SK-N-SH (cell line): ENCODE measurements around the gene CD53. TPM values are rescaled to one million over a fixed set of nuclear protein-coding genes. Genes with fewer than 3 reads are reported as not detected.

Source experiments
- CTCF ChIA-PET: fragments of 300-600, 350-600 bp; formaldehyde crosslinking; extraction: SDS; loops from one replicate; lab custom pipeline; 2021; lab: Yijun Ruan, JAX
- POLR2A ChIA-PET: fragments of 350-600 bp; sonication (Branson Sonifier 250); formaldehyde crosslinking; extraction: SDS; loops from one replicate; lab custom pipeline; 2020; ENCODE audit warnings: antibody characterized with exemption, inconsistent platforms; lab: Yijun Ruan, JAX
- DNase-seq: peaks from one replicate; pipeline ENCODE4 v3.0.0; 2012
- H2AFZ ChIP-seq: fragments of 200-600 bp; sonication (generic); 2 replicates; pipeline ENCODE4 v1.8.1; 2016; ENCODE audit warnings: antibody characterized with exemption, mild to moderate bottlenecking, low read depth
- H3F3A ChIP-seq: fragments of 200-600 bp; sonication (generic); replicated peaks from 2 replicates; pipeline ENCODE3; 2016; ENCODE audit warnings: antibody characterized with exemption, mild to moderate bottlenecking; ENCODE audit not compliant: insufficient read depth
- H3K27ac ChIP-seq, 2 experiments: fragments of 200-500 bp in 1 of 2; fragments of 200-600 bp in 1 of 2; sonication (Bioruptor generic) in 1 of 2; sonication (generic), shearing (Covaris generic) in 1 of 2; 2 replicates each; pipeline versions ENCODE4 v1.5.1 to v1.6.1; 2014 to 2016; ENCODE audit warnings: low read depth in 2 of 2, inconsistent platforms in 1 of 2, low read length in 1 of 2, mild to moderate bottlenecking in 1 of 2, mixed read lengths in 1 of 2
- H3K27me3 ChIP-seq: fragments of 200-600 bp; sonication (generic), shearing (Covaris generic); 2 replicates; pipeline ENCODE4 v1.6.1; 2016; ENCODE audit warnings: mixed run types; ENCODE audit not compliant: insufficient read depth
- H3K36me3 ChIP-seq, 2 experiments: fragments of 200-500 bp in 1 of 2; fragments of 200-600 bp in 1 of 2; sonication (Bioruptor generic) in 1 of 2; sonication (generic) in 1 of 2; replicated peaks in 1 of 2; 2 replicates each; pipeline versions ENCODE3 to v1.5.1; 2014 to 2016; ENCODE audit warnings: low read length in 1 of 2, mild to moderate bottlenecking in 1 of 2; ENCODE audit not compliant: insufficient read depth in 2 of 2, control insufficient read depth in 1 of 2
- H3K4me1 ChIP-seq, 2 experiments: fragments of 200-500 bp in 1 of 2; fragments of 200-600 bp in 1 of 2; sonication (Bioruptor generic) in 1 of 2; sonication (generic), shearing (Covaris generic) in 1 of 2; 2 replicates each; pipeline versions ENCODE4 v1.5.1 to v1.6.1; 2014 to 2016; ENCODE audit warnings: low read depth in 1 of 2, low read length in 1 of 2, mixed run types in 1 of 2; ENCODE audit not compliant: insufficient read depth in 2 of 2, control insufficient read depth in 1 of 2
- H3K4me2 ChIP-seq: fragments of 200-600 bp; sonication (generic), shearing (Covaris generic); 2 replicates; pipeline ENCODE4 v1.6.1; 2017; ENCODE audit warnings: mixed run types
- H3K4me3 ChIP-seq, 2 experiments: fragments of 200-500 bp in 1 of 2; fragments of 200-600 bp in 1 of 2; sonication (Bioruptor generic) in 1 of 2; sonication (generic), shearing (Covaris generic) in 1 of 2; 2 replicates each; pipeline versions ENCODE4 v1.5.1 to v1.8.1; 2014 to 2016; ENCODE audit warnings: low read depth in 2 of 2, inconsistent platforms in 1 of 2, low read length in 1 of 2, mild to moderate bottlenecking in 1 of 2, mixed read lengths in 1 of 2, moderate library complexity in 1 of 2
- H3K79me2 ChIP-seq: fragments of 200-600 bp; sonication (generic); 2 replicates; pipeline ENCODE4 v1.8.1; 2017; ENCODE audit warnings: mild to moderate bottlenecking; ENCODE audit not compliant: insufficient read depth
- H3K9ac ChIP-seq: fragments of 200-600 bp; sonication (generic); 2 replicates; pipeline ENCODE4 v1.6.1; 2017; ENCODE audit warnings: mixed run types
- H3K9me2 ChIP-seq: fragments of 200-600 bp; sonication (generic); 2 replicates; pipeline ENCODE4 v1.6.1; 2017; ENCODE audit warnings: mixed run types
- H3K9me3 ChIP-seq: fragments of 200-600 bp; sonication (generic); 2 replicates; pipeline ENCODE4 v1.6.1; 2017; ENCODE audit warnings: mixed run types, mild to moderate bottlenecking, moderate library complexity
- H4K20me1 ChIP-seq: fragments of 200-600 bp; sonication (generic); 2 replicates; pipeline ENCODE4 v1.6.1; 2017; ENCODE audit warnings: mild to moderate bottlenecking, mixed run types; ENCODE audit not compliant: insufficient read depth
- CHD2 ChIP-seq: fragments of 150-350 bp; IDR thresholded peaks from 2 replicates; pipeline ENCODE4 v1.6.1; 2018; ENCODE audit warnings: low read length; ENCODE audit not compliant: partially characterized antibody
- CTCF ChIP-seq: fragments of 200-600 bp; sonication (generic); IDR thresholded peaks from 2 replicates; pipeline ENCODE4 v1.6.1; 2017; ENCODE audit warnings: antibody characterized with exemption, mild to moderate bottlenecking, moderate library complexity
- EP300 ChIP-seq, 2 experiments: IDR thresholded peaks; 2 replicates each; pipeline versions ENCODE4 v1.4.0 to v1.6.1; 2012; ENCODE audit warnings: borderline replicate concordance in 1 of 2, low read depth in 1 of 2, low read length in 1 of 2
- FOSL2 ChIP-seq: IDR thresholded peaks from 2 replicates; pipeline ENCODE4 v1.4.0; 2012; ENCODE audit warnings: low read depth, mild to moderate bottlenecking, moderate library complexity, borderline replicate concordance
- FOXM1 ChIP-seq: IDR thresholded peaks from 2 replicates; pipeline ENCODE4 v1.4.0; 2012; ENCODE audit warnings: low read depth, mild to moderate bottlenecking
- GABPA ChIP-seq: IDR thresholded peaks from 2 replicates; pipeline ENCODE4 v1.4.0; 2012; ENCODE audit warnings: low read depth, mild to moderate bottlenecking
- GATA2 ChIP-seq: sonication (generic); formaldehyde crosslinking; IDR thresholded peaks from 2 replicates; pipeline ENCODE4 v1.5.0; 2020; ENCODE audit warnings: mild to moderate bottlenecking, missing genetic modification reagents
- IRF3 ChIP-seq: fragments of 150-350 bp; IDR thresholded peaks from 2 replicates; pipeline ENCODE4 v1.6.1; 2016; ENCODE audit warnings: mild to moderate bottlenecking, low read depth, low read length
- MAX ChIP-seq: IDR thresholded peaks from 2 replicates; pipeline ENCODE4 v1.4.0; 2012; ENCODE audit warnings: low read depth
- MEF2A ChIP-seq: IDR thresholded peaks from 2 replicates; pipeline ENCODE4 v1.4.0; 2012; ENCODE audit warnings: low read depth, borderline replicate concordance
- MXI1 ChIP-seq: IDR thresholded peaks from 2 replicates; pipeline ENCODE4 v1.6.1; 2012; ENCODE audit warnings: mild to moderate bottlenecking, low read depth, low read length, improper control_type of control experiment
- NFIC ChIP-seq: IDR thresholded peaks from 2 replicates; pipeline ENCODE4 v1.4.0; 2012; ENCODE audit warnings: borderline replicate concordance
- NRF1 ChIP-seq: IDR thresholded peaks from 2 replicates; pipeline ENCODE4 v1.6.1; 2012; ENCODE audit warnings: low read depth, mild to moderate bottlenecking, low read length
- PBX3 ChIP-seq: IDR thresholded peaks from 2 replicates; pipeline ENCODE4; 2012
- RCOR1 ChIP-seq: fragments of 150-350 bp; IDR thresholded peaks from 2 replicates; pipeline ENCODE4 v1.6.1; 2017; ENCODE audit warnings: antibody characterized with exemption, low read length
- SIN3A ChIP-seq: IDR thresholded peaks from 2 replicates; pipeline ENCODE4 v1.6.1; 2012; ENCODE audit warnings: low read depth, mild to moderate bottlenecking, low read length, moderate library complexity, borderline replicate concordance
- USF2 ChIP-seq: fragments of 150-350 bp; IDR thresholded peaks from 2 replicates; pipeline ENCODE4 v1.6.1; 2017; ENCODE audit warnings: antibody characterized with exemption, low read length, low read depth, borderline replicate concordance
- YY1 ChIP-seq: IDR thresholded peaks from 2 replicates; pipeline ENCODE4 v1.4.0; 2012; ENCODE audit warnings: low read depth, mild to moderate bottlenecking
- WGBS: methylation state at CpG from one replicate; pipeline ENCODE4 v1.1.6; 2017; ENCODE audit warnings: low lambda C conversion rate; 5-methylcytosine and 5-hydroxymethylcytosine counted together
- polyA plus RNA-seq, 3 experiments: library from polyadenylated mRNA; depleted of rRNA; stranded (reverse); fragments of >200 nt; gene quantifications; 2 replicates each; pipeline ENCODE4 v1.2.3, GENCODE V29; 2012

The CD53 gene
- polyA plus RNA-seq, 1 of the 3 experiments (the other 2 are of a cell fraction) = not detected

GRCh38 chr1:110873856-110874255, 908 bp downstream of the CD53 start:
- DNase-seq = no peak
- H3K4me3 ChIP-seq = no peak overlapping the region
- H3K9me3 ChIP-seq = no peaks in the 10 kb centered on the region; the same call in 1 of the 2 replicates
- H3K9me2 ChIP-seq = no peaks in the 10 kb centered on the region
- 21% methylated on average over 4 of the region's 4 CpGs for WGBS
- no peak overlapping the region for H3K9ac ChIP-seq
- H3K27ac ChIP-seq = no peak overlapping the region
- TF ChIP-seq MXI1 = no peak
- TF ChIP-seq EP300 (IDR thresholded peaks at IDR 0.05; ENCODE audit: borderline replicate concordance in 1 of 2, low read depth in 1 of 2, low read length in 1 of 2) = no peak
- no peaks in the 10 kb centered on the region for H3K4me1 ChIP-seq
- H4K20me1 ChIP-seq = no peaks in the 10 kb centered on the region
- ChIA-PET POLR2A (no interaction called here), CTCF (interaction anchor here (2.1 kb wide), 1 partner anchor 14 kb away, joined by 4 read pairs; no protein-coding TSS in a partner anchor)
- H3K27me3 ChIP-seq = no peaks in the 10 kb centered on the region
- H3F3A ChIP-seq = no peaks in the 10 kb centered on the region
- H3K4me2 ChIP-seq = no peak overlapping the region
- no peak overlapping the region for H2AFZ ChIP-seq
- H3K36me3 ChIP-seq = no peaks in the 10 kb centered on the region
- no peaks in the 10 kb centered on the region for H3K79me2 ChIP-seq

- H3K4me2 ChIP-seq = no peak overlapping the region
- CTCF ChIA-PET = interaction anchor here (2.1 kb wide), 1 partner anchor 13 kb away, joined by 4 read pairs; no protein-coding TSS in a partner anchor
Observed at GRCh38 chr1:110874324-110875215, 1.6 kb downstream of the CD53 start.

More at GRCh38 chr1:110874324-110875215, 1.6 kb downstream of the CD53 start:
- POLR2A ChIA-PET = no interaction called here
- Histone ChIP-seq H3K27ac (no peak overlapping the region), H3K4me3 (no peak overlapping the region), H3K27me3 (no peaks in the 10 kb centered on the region), H3K79me2 (no peaks in the 10 kb centered on the region), H3K9me3 (no peaks in the 10 kb centered on the region; the same call in 1 of the 2 replicates), H3F3A (no peaks in the 10 kb centered on the region), H3K4me1 (no peaks in the 10 kb centered on the region), H2AFZ (no peak overlapping the region), H3K9me2 (no peaks in the 10 kb centered on the region), H3K36me3 (no peaks in the 10 kb centered on the region), H3K9ac (no peak overlapping the region), H4K20me1 (no peaks in the 10 kb centered on the region)
- DNase-seq = no peak
- WGBS = 8% methylated on average over 3 of the region's 3 CpGs
- no peak for TF ChIP-seq CHD2
- no peak for TF ChIP-seq YY1
- no peak for TF ChIP-seq FOSL2
- TF ChIP-seq USF2 = no peak
- no peak for TF ChIP-seq IRF3
- no peak for TF ChIP-seq PBX3
- no peak for TF ChIP-seq SIN3A
- no peak for TF ChIP-seq MEF2A
- TF ChIP-seq MAX = no peak
- TF ChIP-seq GABPA = no peak
- no peak for TF ChIP-seq NRF1
- no peak for TF ChIP-seq NFIC
- TF ChIP-seq RCOR1 = no peak
- TF ChIP-seq CTCF = no peak
- TF ChIP-seq GATA2 (CRISPR knock-in tag) = no peak
- TF ChIP-seq FOXM1 = no peak
- TF ChIP-seq MXI1 = no peak
